Prostate gland (tissue), 2 donors: Measurements from ENCODE around the gene LDHD.

ENCODE experiments used
- CTCF ChIP-seq, 4 experiments: fragments of 200-600 bp in 2 of 4; fragments of 450-650 bp in 2 of 4; sonication (generic) in 2 of 4; IDR thresholded peaks; 1 replicate in 3 of 4; 2 replicates in 1 of 4; pipeline ENCODE4 v1.5.1; 2016 to 2019; ENCODE audit warnings: antibody characterized with exemption in 4 of 4, mild to moderate bottlenecking in 2 of 4, moderate library complexity in 2 of 4
- POLR2A ChIP-seq: fragments of 450-650 bp; IDR thresholded peaks from one replicate; pipeline ENCODE4 v1.6.1; 2016; ENCODE audit warnings: antibody characterized with exemption, mild to moderate bottlenecking

DNA sequence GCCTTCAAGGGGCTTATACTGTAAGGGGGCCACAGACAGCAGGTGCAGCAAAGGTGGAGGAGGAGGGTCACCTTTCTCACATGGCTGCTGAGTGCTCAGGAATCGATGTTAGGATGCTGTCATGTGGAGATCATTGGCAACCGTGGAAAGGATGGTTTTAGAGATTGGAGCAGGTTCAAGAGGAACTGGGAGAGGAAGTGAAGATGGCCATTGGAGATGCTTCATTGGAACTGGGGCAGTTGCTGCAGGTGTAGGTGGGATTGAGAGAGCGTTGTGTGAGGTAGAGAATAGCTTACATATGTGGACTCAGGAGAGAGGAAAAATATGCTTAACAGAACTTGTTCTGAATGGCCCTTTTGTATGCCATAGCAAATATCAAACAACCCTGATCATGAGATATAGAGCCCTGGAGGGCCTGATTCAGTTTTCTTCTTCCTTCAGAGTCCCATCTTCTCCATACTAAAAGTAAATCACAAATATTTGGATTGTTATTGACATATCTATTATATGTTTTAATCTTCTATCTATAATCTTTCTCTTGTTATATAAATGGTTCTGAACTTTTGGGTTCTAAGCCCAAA, 40.8 kb downstream of the LDHD start:
- TF ChIP-seq POLR2A, result no peak
- TF ChIP-seq CTCF (IDR thresholded peaks at IDR 0.05), result no peak
